HG03469 (cell line): ENCODE data around the gene DCTPP1.

Experiments used
- ATAC-seq: cut with Tn5 transposase; IDR thresholded peaks from one replicate; pipeline ENCODE4 v1.9.1; 2021; ENCODE audit warnings: mild to moderate bottlenecking, moderate library complexity, moderate number of reproducible peaks; ENCODE audit not compliant: unreplicated experiment

DCTPP1 gene

DNA sequence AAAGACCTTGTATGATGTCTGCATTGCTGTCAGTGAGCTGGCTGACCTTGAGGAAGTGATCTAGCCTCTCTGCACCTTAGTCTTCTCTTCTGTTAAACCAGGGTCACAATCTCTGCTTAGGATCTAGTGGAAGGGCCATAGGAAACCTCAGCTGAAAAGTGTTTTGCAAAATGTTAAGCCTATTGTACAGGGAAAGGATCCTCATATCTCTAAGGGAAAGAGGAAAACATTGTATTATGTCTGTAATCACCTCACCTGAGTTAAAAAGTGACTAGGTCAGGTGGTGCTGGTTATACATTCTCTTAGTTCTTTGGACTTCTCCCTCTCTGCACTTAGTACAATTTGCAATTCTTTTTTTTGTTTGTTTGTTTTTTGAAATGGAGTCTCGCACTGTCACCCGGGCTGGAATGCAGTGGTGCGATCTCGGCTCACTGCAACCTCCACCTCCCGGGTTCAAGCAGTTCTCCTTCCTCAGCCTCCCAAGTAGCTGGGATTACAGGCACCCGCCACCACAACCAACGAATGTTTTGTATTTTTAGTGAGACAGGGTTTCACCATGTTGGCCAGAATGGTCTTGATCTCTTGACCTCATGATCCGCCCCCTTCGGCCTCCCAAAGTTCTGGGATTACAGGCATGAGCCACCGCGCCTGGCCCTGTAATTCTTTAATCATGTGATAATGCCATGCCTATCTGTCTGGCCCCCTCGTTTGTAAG, 17.8 kb upstream of the DCTPP1 start:
- no peak for ATAC-seq

GRCh38 chr16:30446203-30446595, 16.4 kb upstream of the DCTPP1 start:
- no peak for ATAC-seq

GRCh38 chr16:30445408-30446202, 15.8 kb upstream of the DCTPP1 start, which contains the start of gene SEPHS2:
Gene SEPHS2, minus strand, starts transcription at chr16:30445874. Its CDS starts 147 bp downstream, at chr16:30445727.
- peak; percentile 40 for ATAC-seq

DNA sequence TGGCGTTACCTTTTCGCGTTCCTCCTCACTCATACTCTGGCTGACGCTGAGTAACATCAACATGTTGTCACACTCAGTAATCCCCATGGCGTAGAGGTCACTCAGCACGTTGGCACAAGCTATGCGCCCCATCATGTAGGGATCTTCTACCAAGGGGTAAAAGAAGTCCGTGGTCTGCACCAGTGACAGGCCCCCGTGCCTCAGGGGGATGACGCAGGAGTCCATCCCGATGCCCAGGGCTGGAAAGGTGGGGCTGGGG, 15.2 kb upstream of the DCTPP1 start:
- ATAC-seq: peak; percentile 5

- no peak for ATAC-seq
Observed at GRCh38 chr16:30444231-30445148, 14.7 kb upstream of the DCTPP1 start.

DNA sequence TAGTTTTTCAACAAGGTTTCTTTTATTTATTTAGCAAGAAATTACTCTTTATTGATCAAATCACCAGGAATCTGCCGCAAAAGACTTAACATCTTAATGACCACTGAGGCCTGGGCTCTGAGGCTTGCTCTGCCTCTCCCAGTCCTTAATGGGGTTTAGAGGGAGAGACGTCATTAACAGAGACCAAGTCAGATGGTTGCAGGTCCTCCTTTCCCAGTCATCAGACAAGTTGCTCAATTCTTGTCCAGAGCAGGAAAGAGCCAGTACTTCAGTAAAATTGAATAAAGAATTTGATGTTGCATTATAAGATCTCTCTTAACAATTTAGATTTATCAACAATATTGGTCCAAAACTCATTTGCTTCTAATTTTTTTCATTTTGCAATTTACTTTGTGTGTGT, 13.8 kb upstream of the DCTPP1 start:
- ATAC-seq: no peak

- ATAC-seq: no peak
Observed at GRCh38 chr16:30439720-30440348, 10.0 kb upstream of the DCTPP1 start.

GRCh38 chr16:30438835-30439234, 9.0 kb upstream of the DCTPP1 start:
- ATAC-seq: no peak

DNA sequence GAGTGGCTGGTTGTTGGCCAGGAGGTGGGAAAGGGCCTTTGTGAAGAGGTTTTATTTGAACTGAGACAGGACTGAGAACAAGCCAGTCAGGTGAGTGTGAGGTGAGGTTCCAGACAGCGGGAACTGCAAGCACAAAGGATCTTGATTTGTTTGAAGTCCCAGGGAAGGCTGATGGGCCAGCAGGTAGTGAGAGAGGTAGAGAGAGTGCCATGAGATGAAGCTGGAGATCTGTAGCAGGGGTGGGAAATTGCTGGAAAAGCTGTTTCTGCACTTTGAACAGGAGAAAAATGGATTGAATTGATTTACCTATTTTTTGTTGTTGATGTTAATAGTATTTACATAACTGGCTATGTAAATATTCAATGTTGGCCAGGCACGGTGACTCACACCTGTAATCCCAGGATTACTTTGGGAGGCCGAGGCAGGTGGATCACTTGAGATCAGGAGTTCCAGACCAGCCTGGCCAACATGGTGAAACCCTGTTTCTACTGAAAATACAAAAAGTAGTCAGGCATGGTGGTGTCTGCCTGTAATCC, 7.7 kb upstream of the DCTPP1 start:
- no peak for ATAC-seq

DNA sequence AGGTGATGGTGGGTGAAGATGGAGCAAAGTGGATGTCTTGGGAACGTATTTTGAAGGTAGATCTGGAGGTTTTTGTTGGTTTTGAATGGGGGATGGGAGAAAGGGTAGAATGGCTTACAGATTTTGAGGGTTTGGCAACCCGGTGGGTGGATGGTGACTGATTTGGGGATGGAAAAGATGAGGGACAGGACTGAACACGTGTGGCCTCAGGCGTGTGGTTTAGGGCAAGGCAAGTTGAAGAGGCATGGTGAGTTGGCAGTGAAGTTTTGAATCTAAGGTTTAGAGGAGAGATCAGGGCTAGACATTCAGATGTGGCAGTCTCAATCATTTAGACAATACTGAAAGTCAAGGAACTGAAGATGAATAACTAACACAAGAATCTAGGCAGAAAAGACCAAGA, 5.0 kb upstream of the DCTPP1 start:
- no peak for ATAC-seq

DNA sequence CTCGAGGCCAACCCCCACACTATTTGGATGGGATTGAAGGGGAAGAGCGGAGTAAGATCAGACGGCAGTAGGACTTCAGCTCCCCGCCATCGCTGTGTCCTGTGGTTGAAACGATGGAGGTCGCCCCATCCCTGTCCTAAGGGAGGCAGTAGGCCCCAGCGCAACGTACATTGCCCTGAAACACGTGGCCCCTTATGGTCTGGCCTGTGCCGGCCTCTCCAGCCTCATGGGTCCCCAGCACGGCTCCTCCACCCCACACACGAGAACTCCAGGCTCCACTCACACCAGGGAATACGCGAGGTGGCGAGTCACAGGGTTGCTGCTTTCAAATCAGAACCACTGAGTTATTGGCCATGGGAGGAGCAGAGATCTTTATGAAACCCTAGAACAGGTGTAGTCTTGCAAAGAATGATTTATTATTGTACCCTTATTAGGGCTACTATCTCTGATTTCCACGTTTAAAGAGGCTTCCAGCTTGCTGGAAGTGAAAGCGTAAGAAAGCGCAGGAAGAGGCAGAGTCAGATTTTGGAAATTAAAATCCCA, 669 bp upstream of the DCTPP1 start:
- no peak for ATAC-seq

DNA sequence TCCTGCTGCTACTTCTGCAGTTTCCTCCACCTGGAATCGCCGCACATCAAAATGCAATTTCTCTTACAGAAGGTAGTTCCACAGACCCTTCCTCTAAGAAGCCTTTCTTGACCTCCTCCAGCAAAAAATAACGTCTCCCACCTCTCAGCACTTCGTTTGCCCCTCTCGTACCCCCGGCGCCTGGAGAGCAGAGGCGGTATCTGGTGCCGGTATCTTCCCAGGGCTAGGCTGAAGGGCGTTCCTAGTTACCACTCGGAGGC, 482 bp downstream of the DCTPP1 start:
- ATAC-seq: no peak

DNA sequence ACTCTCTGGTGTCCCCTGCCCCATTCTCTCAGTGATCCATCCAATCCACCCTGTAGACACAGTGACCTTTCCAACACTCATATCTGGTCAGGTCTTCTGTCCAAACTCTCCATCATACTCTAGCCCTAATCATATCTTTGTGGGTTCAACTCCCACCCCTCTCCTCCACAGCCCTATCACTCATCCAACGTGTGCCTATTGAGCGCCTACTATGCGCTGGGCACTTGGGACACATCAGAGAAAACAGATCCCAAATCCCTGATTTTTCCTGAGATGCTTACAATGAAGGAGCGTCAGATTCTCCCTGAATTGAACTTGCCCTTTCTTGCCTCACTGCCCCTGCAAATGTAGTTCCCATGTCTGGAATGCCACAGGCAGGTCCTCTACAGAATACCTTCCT, 1.8 kb downstream of the DCTPP1 start:
- no peak for ATAC-seq

GRCh38 chr16:30421010-30421409, 8.8 kb downstream of the DCTPP1 start:
- ATAC-seq: no peak

- no peak for ATAC-seq
Observed at GRCh38 chr16:30418350-30419181, 11.3 kb downstream of the DCTPP1 start.

DNA sequence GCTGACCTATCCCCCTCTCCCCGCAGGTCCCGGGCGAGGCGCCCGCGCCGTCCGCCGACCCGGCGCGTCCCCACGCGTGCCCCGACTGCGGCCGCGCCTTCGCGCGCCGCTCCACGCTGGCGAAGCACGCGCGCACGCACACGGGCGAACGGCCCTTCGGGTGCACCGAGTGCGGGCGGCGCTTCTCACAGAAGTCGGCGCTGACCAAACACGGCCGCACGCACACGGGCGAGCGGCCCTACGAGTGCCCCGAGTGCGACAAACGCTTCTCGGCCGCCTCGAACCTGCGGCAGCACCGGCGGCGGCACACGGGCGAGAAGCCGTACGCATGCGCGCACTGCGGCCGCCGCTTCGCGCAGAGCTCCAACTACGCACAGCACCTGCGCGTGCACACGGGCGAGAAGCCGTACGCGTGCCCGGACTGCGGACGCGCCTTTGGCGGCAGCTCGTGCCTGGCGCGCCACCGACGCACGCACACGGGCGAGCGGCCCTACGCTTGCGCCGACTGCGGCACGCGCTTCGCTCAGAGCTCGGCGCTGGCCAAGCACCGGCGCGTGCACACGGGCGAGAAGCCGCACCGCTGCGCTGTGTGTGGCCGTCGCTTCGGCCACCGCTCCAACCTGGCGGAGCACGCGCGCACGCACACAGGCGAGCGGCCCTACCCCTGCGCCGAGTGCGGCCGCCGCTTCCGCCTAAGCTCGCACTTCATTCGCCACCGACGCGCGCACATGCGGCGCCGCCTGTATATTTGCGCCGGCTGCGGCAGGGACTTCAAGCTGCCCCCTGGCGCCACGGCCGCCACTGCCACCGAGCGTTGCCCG, 12.1 kb downstream of the DCTPP1 start:
- peak; percentile 57 for ATAC-seq

- ATAC-seq: peak; percentile 7
Observed at GRCh38 chr16:30416624-30417528, 13.0 kb downstream of the DCTPP1 start.

DNA sequence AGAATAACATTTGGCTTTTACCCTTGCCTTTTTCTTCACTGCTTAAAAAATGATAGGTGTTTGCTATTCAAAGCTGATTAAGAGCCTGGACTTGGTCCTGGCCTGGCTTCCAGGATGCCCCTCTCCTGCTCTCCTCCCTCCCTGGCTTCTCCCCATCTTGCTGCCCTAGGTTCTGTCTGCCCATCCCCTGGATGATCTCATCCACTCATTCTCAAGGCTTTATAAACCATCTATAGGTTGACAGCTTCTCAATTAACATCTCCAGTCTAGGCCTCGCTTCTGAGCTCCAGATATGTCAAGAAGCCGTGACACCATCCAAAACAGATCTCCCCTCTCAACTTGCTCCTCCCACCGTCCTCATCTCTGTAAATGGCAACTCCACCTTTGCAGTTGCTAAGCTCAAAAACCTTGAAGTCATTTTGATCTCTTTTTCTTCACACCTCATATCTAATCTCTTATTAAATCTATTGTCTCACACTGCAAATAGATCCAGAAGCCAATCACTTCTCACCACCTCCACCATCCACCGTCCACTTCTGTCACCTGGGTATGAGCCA, 13.7 kb downstream of the DCTPP1 start:
- no peak for ATAC-seq
